ENCODE measurements around the gene PYROXD2.
A peak's percentile ranks its signal among the peaks of the same experiment; 100 is the strongest.

Gene PYROXD2

GRCh38 chr10:98430427-98430826 is 15.4 kb upstream of the PYROXD2 start:
- Histone ChIP-seq H3K27me3 (ENCODE audit: insufficient read depth, poor library complexity, severe bottlenecking) (no peaks in the 10 kb centered on the region), H3K36me3 (ENCODE audit: low read depth) (peaks cover 13% of the 10 kb centered on the region), H3K27ac (ENCODE audit: poor library complexity, severe bottlenecking) (no peak overlapping the region), H3K9me3 (ENCODE audit: severe bottlenecking) (no peaks in the 10 kb centered on the region), H3K4me1 (ENCODE audit: insufficient read depth, poor library complexity, severe bottlenecking) (no peaks in the 10 kb centered on the region), H3K4me3 (ENCODE audit: severe bottlenecking) (no peak overlapping the region)
- TF ChIP-seq CTCF (IDR thresholded peaks at IDR 0.05; ENCODE audit: poor library complexity, severe bottlenecking) = no peak
- ATAC-seq (ENCODE audit: low read depth) = no peak
- DNase-seq (ENCODE audit: low spot score) = no peak

- H3K4me1 ChIP-seq (ENCODE audit: insufficient read depth, poor library complexity, severe bottlenecking) = no peaks in the 10 kb centered on the region
- peaks cover 4% of the 10 kb centered on the region; the same call in 1 of the 2 replicates for H3K36me3 ChIP-seq (ENCODE audit: low read depth)
- H3K4me3 ChIP-seq (ENCODE audit: severe bottlenecking) = no peak overlapping the region
- H3K27ac ChIP-seq (ENCODE audit: poor library complexity, severe bottlenecking) = no peak overlapping the region
- ATAC-seq (ENCODE audit: low read depth) (no peak), DNase-seq (ENCODE audit: low spot score) (no peak)
- no peaks in the 10 kb centered on the region for H3K9me3 ChIP-seq (ENCODE audit: severe bottlenecking)
- H3K27me3 ChIP-seq (ENCODE audit: insufficient read depth, poor library complexity, severe bottlenecking) = no peaks in the 10 kb centered on the region
- TF ChIP-seq CTCF (IDR thresholded peaks at IDR 0.05; ENCODE audit: poor library complexity, severe bottlenecking) = no peak
Measured at GRCh38 chr10:98429320-98430072, 14.5 kb upstream of the PYROXD2 start.

- no peaks in the 10 kb centered on the region for H3K9me3 ChIP-seq (ENCODE audit: severe bottlenecking)
- ATAC-seq (ENCODE audit: low read depth) (no peak), DNase-seq (ENCODE audit: low spot score) (no peak)
- H3K4me3 ChIP-seq (ENCODE audit: severe bottlenecking) = no peak overlapping the region
- no peaks in the 10 kb centered on the region for H3K27me3 ChIP-seq (ENCODE audit: insufficient read depth, poor library complexity, severe bottlenecking)
- no peaks in the 10 kb centered on the region for H3K4me1 ChIP-seq (ENCODE audit: insufficient read depth, poor library complexity, severe bottlenecking)
- H3K27ac ChIP-seq (ENCODE audit: poor library complexity, severe bottlenecking) = no peak overlapping the region
- H3K36me3 ChIP-seq (ENCODE audit: low read depth) = peaks cover 3% of the 10 kb centered on the region; the same call in 1 of the 2 replicates
- TF ChIP-seq CTCF (IDR thresholded peaks at IDR 0.05; ENCODE audit: poor library complexity, severe bottlenecking) = no peak
Measured at GRCh38 chr10:98427011-98427515, 12.1 kb upstream of the PYROXD2 start.

GRCh38 chr10:98425511-98426352 is 10.8 kb upstream of the PYROXD2 start:
- peak; percentile 54 for TF ChIP-seq CTCF (IDR thresholded peaks at IDR 0.05; ENCODE audit: poor library complexity, severe bottlenecking)
- no peak for DNase-seq (ENCODE audit: low spot score)

More at GRCh38 chr10:98425511-98426352, 10.8 kb upstream of the PYROXD2 start:
- ATAC-seq (ENCODE audit: low read depth) = peak; percentile 40; the same call in 1 of the 3 replicates
- Histone ChIP-seq H3K9me3 (ENCODE audit: severe bottlenecking) (no peaks in the 10 kb centered on the region), H3K27me3 (ENCODE audit: insufficient read depth, poor library complexity, severe bottlenecking) (no peaks in the 10 kb centered on the region), H3K4me1 (ENCODE audit: insufficient read depth, poor library complexity, severe bottlenecking) (no peaks in the 10 kb centered on the region), H3K27ac (ENCODE audit: poor library complexity, severe bottlenecking) (no peak overlapping the region), H3K36me3 (ENCODE audit: low read depth) (no peaks in the 10 kb centered on the region; the same call in 1 of the 2 replicates), H3K4me3 (ENCODE audit: severe bottlenecking) (no peak overlapping the region)
